HepG2 (cell line): ENCODE measurements around the gene RUNX2. TPM values are rescaled to one million over a fixed set of nuclear protein-coding genes. Genes with fewer than 3 reads are reported as not detected.

Source experiments
- ATAC-seq: fragments of 200-7000 bp; cut with Tn5 transposase; 3 replicates; pipeline ENCODE4 v1.9.1; 2020; ENCODE audit warnings: mild to moderate bottlenecking, moderate library complexity
- BruUV-seq: library from RNA; stranded (reverse); fragments of 400-500 nt; replicated peaks from 2 replicates; lab custom pipeline; 2021; lab: Mats Ljungman, UMichigan
- CTCF ChIA-PET: fragments of 300-600 bp; formaldehyde crosslinking; extraction: SDS; loops from one replicate; lab custom pipeline; 2021; ENCODE audit warnings: low total read pairs, inconsistent platforms, low intra/inter-chr PET ratio; lab: Yijun Ruan, JAX
- POLR2A ChIA-PET: fragments of 350-600 bp; sonication (Branson Sonifier 250); formaldehyde crosslinking; loops from one replicate; lab custom pipeline; 2020; ENCODE audit warnings: antibody characterized with exemption, inconsistent platforms; lab: Yijun Ruan, JAX
- DNase-seq: peaks from one replicate; pipeline ENCODE4 v3.0.0-alpha.2; 2015; ENCODE audit warnings: low spot score
- FAIRE-seq: peaks from 3 replicates; lab custom pipeline; 2011; peaks lifted over from hg19 to GRCh38; lab: Jason Lieb, UNC
- H2AFZ ChIP-seq: one replicate; pipeline ENCODE4 v1.6.1; 2011; ENCODE audit warnings: low read length, inconsistent platforms
- H3K27ac ChIP-seq: fragments of 300-600 bp; 3 replicates; pipeline ENCODE4 v1.8.0; 2011; ENCODE audit warnings: mixed run types, mild to moderate bottlenecking, mixed read lengths, low read length, inconsistent platforms; ENCODE audit not compliant: insufficient read depth; ENCODE audit errors: extremely low read length
- H3K27me3 ChIP-seq, 2 experiments: fragments of 200-600 bp in 1 of 2; 2 replicates in 1 of 2; 3 replicates in 1 of 2; pipeline versions ENCODE4 v1.6.0 to v1.8.0; 2011; ENCODE audit warnings: low read length in 2 of 2, mild to moderate bottlenecking in 2 of 2, moderate library complexity in 2 of 2, inconsistent platforms in 1 of 2; ENCODE audit not compliant: insufficient read depth in 2 of 2, control insufficient read depth in 1 of 2
- H3K36me3 ChIP-seq, 2 experiments: fragments of 200-600 bp in 1 of 2; replicated peaks in 1 of 2; 2 replicates in 1 of 2; 3 replicates in 1 of 2; pipeline versions ENCODE4 v1.5.1 to v1.8.0; 2011; ENCODE audit warnings: low read length in 2 of 2, inconsistent platforms in 1 of 2; ENCODE audit not compliant: insufficient read depth in 2 of 2, control insufficient read depth in 1 of 2
- H3K4me1 ChIP-seq: 2 replicates; pipeline ENCODE4 v1.5.1; 2012; ENCODE audit warnings: low read length, inconsistent platforms; ENCODE audit not compliant: insufficient read depth
- H3K4me2 ChIP-seq: 2 replicates; pipeline ENCODE4 v1.6.0; 2011; ENCODE audit warnings: low read depth, low read length, inconsistent platforms
- H3K4me3 ChIP-seq, 3 experiments: fragments of 200-600 bp in 1 of 3; sonication (generic), shearing (Covaris generic) in 1 of 3; replicated peaks in 1 of 3; 2 replicates each; pipeline ENCODE4 v1.5.1; 2011 to 2016; ENCODE audit warnings: low read length in 3 of 3, inconsistent platforms in 2 of 3, low read depth in 2 of 3, mild to moderate bottlenecking in 2 of 3, control low read depth in 1 of 3, mixed read lengths in 1 of 3; ENCODE audit not compliant: insufficient read depth in 1 of 3
- H3K79me2 ChIP-seq: one replicate; pipeline ENCODE4 v1.6.1; 2011; ENCODE audit warnings: low read length, inconsistent platforms; ENCODE audit not compliant: insufficient read depth
- H3K9ac ChIP-seq: 2 replicates; pipeline ENCODE4 v1.6.0; 2011; ENCODE audit warnings: mild to moderate bottlenecking, low read depth, low read length, inconsistent platforms; ENCODE audit not compliant: insufficient read depth
- H3K9me3 ChIP-seq: 2 replicates; pipeline ENCODE4 v1.5.1; 2012; ENCODE audit warnings: mild to moderate bottlenecking, low read length
- H4K20me1 ChIP-seq: 2 replicates; pipeline ENCODE4 v1.6.0; 2011; ENCODE audit warnings: inconsistent platforms, mild to moderate bottlenecking, low read length, moderate library complexity; ENCODE audit not compliant: insufficient read depth
- ARHGAP35 ChIP-seq: sonication (generic); formaldehyde crosslinking; IDR thresholded peaks from 2 replicates; pipeline ENCODE4 v1.9.0; 2022; ENCODE audit warnings: mild to moderate bottlenecking, inconsistent platforms, moderate library complexity, missing genetic modification reagents, borderline replicate concordance
- ATAD3A ChIP-seq: sonication (generic); formaldehyde crosslinking; IDR thresholded peaks from 2 replicates; pipeline ENCODE4 v1.4.0; 2020; ENCODE audit warnings: missing genetic modification reagents
- DMTF1 ChIP-seq: sonication (generic); formaldehyde crosslinking; IDR thresholded peaks from 2 replicates; pipeline ENCODE4 v1.4.0; 2020; ENCODE audit warnings: mild to moderate bottlenecking, missing genetic modification reagents
- ISL2 ChIP-seq: sonication (generic); formaldehyde crosslinking; IDR thresholded peaks from 2 replicates; pipeline ENCODE4 v1.5.0; 2020; ENCODE audit warnings: missing genetic modification reagents
- TOE1 ChIP-seq: sonication (generic); formaldehyde crosslinking; IDR thresholded peaks from 2 replicates; pipeline ENCODE4 v1.4.0; 2020; ENCODE audit warnings: mild to moderate bottlenecking, missing genetic modification reagents
- ZNF143 ChIP-seq: sonication (generic); formaldehyde crosslinking; IDR thresholded peaks from 2 replicates; pipeline ENCODE4 v1.4.0; 2020; ENCODE audit warnings: missing genetic modification reagents
- ZNF44 ChIP-seq: sonication (generic); formaldehyde crosslinking; IDR thresholded peaks from 2 replicates; pipeline ENCODE4 v1.5.1; 2020; ENCODE audit warnings: mild to moderate bottlenecking, missing genetic modification reagents
- ZSCAN31 ChIP-seq: sonication (generic); formaldehyde crosslinking; IDR thresholded peaks from 2 replicates; pipeline ENCODE4 v1.5.0; 2020; ENCODE audit warnings: low read depth, mild to moderate bottlenecking, missing genetic modification reagents
- WGBS: methylation state at CpG from one replicate; pipeline ENCODE4 v1.1.6; 2017; ENCODE audit warnings: low lambda C conversion rate; 5-methylcytosine and 5-hydroxymethylcytosine counted together
- in situ Hi-C: cut with HindIII; loops from 2 replicates; pipeline ENCODE4 v1.10.0; 2017; ENCODE audit warnings: low pct_unique_long_range_greater_than_20kb; ENCODE audit not compliant: extremely low pct_ligation_motif_present
- intact Hi-C: fragments of 100-400 bp; cut with micrococcal nuclease; formaldehyde crosslinking; loops from one replicate; pipeline ENCODE4 v1.10.0; 2022; ENCODE audit not compliant: unreplicated experiment
- polyA plus RNA-seq, 8 experiments: library from polyadenylated mRNA; depleted of rRNA in 3 of 8; stranded (reverse) in 7 of 8; unstranded in 1 of 8; fragments of >200 nt; fragmentation: Illumina TruSeq in 4 of 8; extraction: Trizol in 4 of 8; gene quantifications; 2 replicates each; pipeline versions ENCODE4 v1.2.1 to v1.2.3, GENCODE V29; 2011 to 2016; ENCODE audit warnings: low read depth in 4 of 8, missing spikeins in 1 of 8, mixed read lengths in 1 of 8; ENCODE audit not compliant: insufficient read depth in 1 of 8
- total RNA-seq, 5 experiments: library from RNA; depleted of rRNA; stranded (reverse); fragments of >200 nt; fragmentation: Illumina TruSeq; extraction: Trizol; gene quantifications; 2 replicates each; pipeline ENCODE4 v1.2.3, GENCODE V29; 2016; ENCODE audit warnings: low read depth in 1 of 5

Gene RUNX2
- total and polyA plus RNA-seq, 2 of the 13 experiments (the other 11 are each of a cell fraction or from before 2014, with no cell fraction given), result not detected

DNA sequence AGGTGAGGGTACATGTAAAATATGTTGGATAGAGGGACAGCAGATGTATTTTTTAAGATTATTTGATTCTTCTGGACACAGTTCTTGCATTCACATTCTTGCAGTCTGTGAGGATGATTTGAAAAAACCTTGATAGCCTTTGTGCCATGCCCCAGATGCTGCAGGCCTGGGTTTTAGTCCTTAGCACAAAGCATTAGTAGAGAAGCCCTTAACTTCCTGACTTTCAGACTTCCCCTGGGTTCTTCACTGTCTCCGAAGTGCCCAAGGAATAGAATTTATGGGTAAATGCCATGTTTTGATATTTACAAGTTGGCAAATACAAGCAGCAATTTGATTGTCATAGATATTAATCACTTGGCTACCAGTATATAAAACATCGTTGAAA is 117.2 kb downstream of the RUNX2 start:
- in situ Hi-C loops, result no loop called here
- CTCF ChIA-PET, result no interaction called here
- intact Hi-C loops, result no loop called here

More for the DNA sequence above, 117.2 kb downstream of the RUNX2 start:
- Histone ChIP-seq H3K4me3 (no peak overlapping the region), H3K27me3 (peaks cover 0 to 20% of the 10 kb centered on the region in 2 experiments; a peak in 3 of 5 replicates), H3K79me2 (no peaks in the 10 kb centered on the region), H3K9me3 (no peaks in the 10 kb centered on the region), H2AFZ (no peak overlapping the region), H3K36me3 (no peaks in the 10 kb centered on the region), H3K27ac (no peak overlapping the region)
- no TSS peak for BruUV-seq
- no peak for DNase-seq
- no peak for TF ChIP-seq ZNF44 (CRISPR knock-in tag)
- no peak for TF ChIP-seq TOE1 (CRISPR knock-in tag)
- no peak for TF ChIP-seq DMTF1 (CRISPR knock-in tag)
- no peak for TF ChIP-seq ISL2 (CRISPR knock-in tag)
- TF ChIP-seq ZNF143 (CRISPR knock-in tag), result no peak
- TF ChIP-seq ARHGAP35 (CRISPR knock-in tag), result no peak
- no peak for TF ChIP-seq ATAD3A (CRISPR knock-in tag)
- TF ChIP-seq ZSCAN31 (CRISPR knock-in tag), result no peak
- TF ChIP-seq, all 625 proteins: peak for 0
- H3K4me1 ChIP-seq, result peaks cover 17% of the 10 kb centered on the region
- no peaks in the 10 kb centered on the region for H4K20me1 ChIP-seq
- FAIRE-seq (no peak), ATAC-seq (peak; percentile 35)
- 67% methylated on average over 2 of the region's 2 CpGs for WGBS
- POLR2A ChIA-PET, result interaction anchor here (1.0 to 1.2 kb wide), 2 partner anchors 13 to 67 kb away, joined by 3 to 10 read pairs; partner anchors contain the start of gene SUPT3H
- no peak overlapping the region for H3K9ac ChIP-seq
- peak overlapping the region; percentile 77 for H3K4me2 ChIP-seq
